GM12878 (cell line): ENCODE measurements around the gene PANK1. TPM values are rescaled to one million over a fixed set of nuclear protein-coding genes. Genes with fewer than 3 reads are reported as not detected.

Experiments
- BCL11A ChIP-seq: IDR thresholded peaks from 2 replicates; pipeline ENCODE4 v1.6.1; 2011; ENCODE audit warnings: low read depth, low read length
- NR2C1 ChIP-seq: fragments of 450-650 bp; IDR thresholded peaks from 2 replicates; pipeline ENCODE4 v1.6.1; 2017; ENCODE audit warnings: antibody characterized with exemption, mild to moderate bottlenecking, moderate library complexity
- ZNF384 ChIP-seq: IDR thresholded peaks from 2 replicates; pipeline ENCODE4 v1.6.1; 2012; ENCODE audit warnings: low read depth, mild to moderate bottlenecking, low read length, improper control_type of control experiment, borderline replicate concordance
- polyA plus RNA-seq, 11 experiments: library from polyadenylated mRNA; depleted of rRNA in 4 of 11; unstranded in 6 of 11; stranded (reverse) in 5 of 11; fragments of >200 nt; fragmentation: Nextera tagmentation in 4 of 11; fragmentation: Illumina TruSeq in 1 of 11; extraction: Ambion mirVana in 4 of 11; extraction: Trizol in 1 of 11; gene quantifications; 1 replicate in 1 of 11; 2 replicates in 10 of 11; pipeline versions ENCODE4 v1.2.1 to v1.2.3, GENCODE V29; 2011 to 2016; ENCODE audit warnings: inconsistent platforms in 2 of 11, missing spikeins in 2 of 11, low read depth in 1 of 11
- total RNA-seq, 4 experiments: library from RNA; depleted of rRNA in 3 of 4; stranded (reverse); fragments of >200 nt in 3 of 4; fragmentation: Illumina TruSeq in 1 of 4; extraction: Trizol in 1 of 4; gene quantifications; 2 replicates each; pipeline versions ENCODE4 v1.2.1 to v1.2.3, GENCODE V29; 2013 to 2021
- TF ChIP-seq, protein P1 (sequence below): fragments of 450-650 bp; IDR thresholded peaks from 2 replicates; pipeline ENCODE4 v1.6.1; 2017; ENCODE audit warnings: mild to moderate bottlenecking, moderate library complexity
- TF ChIP-seq, protein P2 (sequence below): fragments of 450-650 bp; formaldehyde crosslinking; IDR thresholded peaks from 2 replicates; pipeline ENCODE4 v1.4.0; 2020; ENCODE audit warnings: mild to moderate bottlenecking, moderate library complexity
- TF ChIP-seq, protein P3 (sequence below): IDR thresholded peaks from 2 replicates; pipeline ENCODE4 v1.6.1; 2011; ENCODE audit warnings: low read depth, low read length, improper control_type of control experiment, borderline replicate concordance

Gene PANK1
- total and polyA plus RNA-seq, 10 of the 15 experiments (the other 5 are each of a cell fraction or from before 2014, with no cell fraction given): 1.9 to 10.6 (median 5.8) TPM

DNA sequence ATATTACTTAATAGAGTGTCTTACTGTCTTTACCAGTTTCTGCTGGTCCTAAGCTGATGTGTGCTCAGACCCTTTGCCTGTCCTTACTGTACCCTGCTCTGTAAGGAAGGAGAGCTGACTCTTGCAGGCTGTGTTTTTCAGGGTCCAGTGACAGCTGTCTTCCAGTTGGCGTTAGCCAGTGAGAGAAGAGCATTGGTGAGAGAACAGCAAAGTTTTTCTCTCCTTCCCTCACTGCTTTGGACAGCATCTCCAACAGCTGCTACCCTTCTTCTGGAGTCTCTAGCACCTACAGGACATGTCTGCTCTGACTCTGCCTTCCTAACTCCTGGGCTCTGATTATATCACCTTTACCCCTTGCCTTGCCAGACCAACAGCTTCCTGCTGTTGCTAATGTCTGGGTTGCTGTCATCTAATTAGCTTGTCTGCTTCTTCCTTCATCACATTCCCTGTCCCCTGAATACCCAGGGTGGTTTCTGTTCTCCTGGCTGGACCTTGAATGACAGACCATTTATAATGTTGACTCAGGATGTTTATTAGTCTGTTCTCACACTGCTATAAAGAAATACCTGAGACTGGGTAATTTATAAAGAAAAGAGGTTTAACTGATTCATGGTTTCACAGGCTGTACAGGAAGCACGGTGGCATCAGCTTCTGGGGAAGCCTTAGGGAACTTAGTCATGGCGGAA lies 23.5 kb upstream of the PANK1 start (continued):
- TF ChIP-seq, protein P1, sequence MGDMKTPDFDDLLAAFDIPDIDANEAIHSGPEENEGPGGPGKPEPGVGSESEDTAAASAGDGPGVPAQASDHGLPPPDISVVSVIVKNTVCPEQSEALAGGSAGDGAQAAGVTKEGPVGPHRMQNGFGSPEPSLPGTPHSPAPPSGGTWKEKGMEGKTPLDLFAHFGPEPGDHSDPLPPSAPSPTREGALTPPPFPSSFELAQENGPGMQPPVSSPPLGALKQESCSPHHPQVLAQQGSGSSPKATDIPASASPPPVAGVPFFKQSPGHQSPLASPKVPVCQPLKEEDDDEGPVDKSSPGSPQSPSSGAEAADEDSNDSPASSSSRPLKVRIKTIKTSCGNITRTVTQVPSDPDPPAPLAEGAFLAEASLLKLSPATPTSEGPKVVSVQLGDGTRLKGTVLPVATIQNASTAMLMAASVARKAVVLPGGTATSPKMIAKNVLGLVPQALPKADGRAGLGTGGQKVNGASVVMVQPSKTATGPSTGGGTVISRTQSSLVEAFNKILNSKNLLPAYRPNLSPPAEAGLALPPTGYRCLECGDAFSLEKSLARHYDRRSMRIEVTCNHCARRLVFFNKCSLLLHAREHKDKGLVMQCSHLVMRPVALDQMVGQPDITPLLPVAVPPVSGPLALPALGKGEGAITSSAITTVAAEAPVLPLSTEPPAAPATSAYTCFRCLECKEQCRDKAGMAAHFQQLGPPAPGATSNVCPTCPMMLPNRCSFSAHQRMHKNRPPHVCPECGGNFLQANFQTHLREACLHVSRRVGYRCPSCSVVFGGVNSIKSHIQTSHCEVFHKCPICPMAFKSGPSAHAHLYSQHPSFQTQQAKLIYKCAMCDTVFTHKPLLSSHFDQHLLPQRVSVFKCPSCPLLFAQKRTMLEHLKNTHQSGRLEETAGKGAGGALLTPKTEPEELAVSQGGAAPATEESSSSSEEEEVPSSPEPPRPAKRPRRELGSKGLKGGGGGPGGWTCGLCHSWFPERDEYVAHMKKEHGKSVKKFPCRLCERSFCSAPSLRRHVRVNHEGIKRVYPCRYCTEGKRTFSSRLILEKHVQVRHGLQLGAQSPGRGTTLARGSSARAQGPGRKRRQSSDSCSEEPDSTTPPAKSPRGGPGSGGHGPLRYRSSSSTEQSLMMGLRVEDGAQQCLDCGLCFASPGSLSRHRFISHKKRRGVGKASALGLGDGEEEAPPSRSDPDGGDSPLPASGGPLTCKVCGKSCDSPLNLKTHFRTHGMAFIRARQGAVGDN: no peak
- no peak for TF ChIP-seq BCL11A
- TF ChIP-seq, protein P2, sequence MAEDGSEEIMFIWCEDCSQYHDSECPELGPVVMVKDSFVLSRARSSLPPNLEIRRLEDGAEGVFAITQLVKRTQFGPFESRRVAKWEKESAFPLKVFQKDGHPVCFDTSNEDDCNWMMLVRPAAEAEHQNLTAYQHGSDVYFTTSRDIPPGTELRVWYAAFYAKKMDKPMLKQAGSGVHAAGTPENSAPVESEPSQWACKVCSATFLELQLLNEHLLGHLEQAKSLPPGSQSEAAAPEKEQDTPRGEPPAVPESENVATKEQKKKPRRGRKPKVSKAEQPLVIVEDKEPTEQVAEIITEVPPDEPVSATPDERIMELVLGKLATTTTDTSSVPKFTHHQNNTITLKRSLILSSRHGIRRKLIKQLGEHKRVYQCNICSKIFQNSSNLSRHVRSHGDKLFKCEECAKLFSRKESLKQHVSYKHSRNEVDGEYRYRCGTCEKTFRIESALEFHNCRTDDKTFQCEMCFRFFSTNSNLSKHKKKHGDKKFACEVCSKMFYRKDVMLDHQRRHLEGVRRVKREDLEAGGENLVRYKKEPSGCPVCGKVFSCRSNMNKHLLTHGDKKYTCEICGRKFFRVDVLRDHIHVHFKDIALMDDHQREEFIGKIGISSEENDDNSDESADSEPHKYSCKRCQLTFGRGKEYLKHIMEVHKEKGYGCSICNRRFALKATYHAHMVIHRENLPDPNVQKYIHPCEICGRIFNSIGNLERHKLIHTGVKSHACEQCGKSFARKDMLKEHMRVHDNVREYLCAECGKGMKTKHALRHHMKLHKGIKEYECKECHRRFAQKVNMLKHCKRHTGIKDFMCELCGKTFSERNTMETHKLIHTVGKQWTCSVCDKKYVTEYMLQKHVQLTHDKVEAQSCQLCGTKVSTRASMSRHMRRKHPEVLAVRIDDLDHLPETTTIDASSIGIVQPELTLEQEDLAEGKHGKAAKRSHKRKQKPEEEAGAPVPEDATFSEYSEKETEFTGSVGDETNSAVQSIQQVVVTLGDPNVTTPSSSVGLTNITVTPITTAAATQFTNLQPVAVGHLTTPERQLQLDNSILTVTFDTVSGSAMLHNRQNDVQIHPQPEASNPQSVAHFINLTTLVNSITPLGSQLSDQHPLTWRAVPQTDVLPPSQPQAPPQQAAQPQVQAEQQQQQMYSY: no peak
- no peak for TF ChIP-seq NR2C1
- no peak for TF ChIP-seq ZNF384
- TF ChIP-seq, protein P3, sequence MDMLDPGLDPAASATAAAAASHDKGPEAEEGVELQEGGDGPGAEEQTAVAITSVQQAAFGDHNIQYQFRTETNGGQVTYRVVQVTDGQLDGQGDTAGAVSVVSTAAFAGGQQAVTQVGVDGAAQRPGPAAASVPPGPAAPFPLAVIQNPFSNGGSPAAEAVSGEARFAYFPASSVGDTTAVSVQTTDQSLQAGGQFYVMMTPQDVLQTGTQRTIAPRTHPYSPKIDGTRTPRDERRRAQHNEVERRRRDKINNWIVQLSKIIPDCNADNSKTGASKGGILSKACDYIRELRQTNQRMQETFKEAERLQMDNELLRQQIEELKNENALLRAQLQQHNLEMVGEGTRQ: no peak
